Right renal cortex interstitium (tissue), 3 donors: ENCODE measurements around the gene UCHL3. TPM values are rescaled to one million over a fixed set of nuclear protein-coding genes. Genes with fewer than 3 reads are reported as not detected.

Source experiments
- DNase-seq, 3 donors: peaks; one replicate each; pipeline ENCODE4 v3.0.0-alpha.2; 2013; ENCODE audit warnings: low read depth in 3 of 3, low spot score in 2 of 3
- polyA plus RNA-seq, 3 donors: library from polyadenylated mRNA; unstranded; fragments of 120-200 nt; gene quantifications; one replicate each; pipeline ENCODE4 v1.2.1, GENCODE V29; 2013; ENCODE audit not compliant: insufficient read length in 3 of 3

The UCHL3 gene
- polyA plus RNA-seq, result 10 to 100 TPM; 37.1 to 41.8 (median 37.7) TPM

DNA sequence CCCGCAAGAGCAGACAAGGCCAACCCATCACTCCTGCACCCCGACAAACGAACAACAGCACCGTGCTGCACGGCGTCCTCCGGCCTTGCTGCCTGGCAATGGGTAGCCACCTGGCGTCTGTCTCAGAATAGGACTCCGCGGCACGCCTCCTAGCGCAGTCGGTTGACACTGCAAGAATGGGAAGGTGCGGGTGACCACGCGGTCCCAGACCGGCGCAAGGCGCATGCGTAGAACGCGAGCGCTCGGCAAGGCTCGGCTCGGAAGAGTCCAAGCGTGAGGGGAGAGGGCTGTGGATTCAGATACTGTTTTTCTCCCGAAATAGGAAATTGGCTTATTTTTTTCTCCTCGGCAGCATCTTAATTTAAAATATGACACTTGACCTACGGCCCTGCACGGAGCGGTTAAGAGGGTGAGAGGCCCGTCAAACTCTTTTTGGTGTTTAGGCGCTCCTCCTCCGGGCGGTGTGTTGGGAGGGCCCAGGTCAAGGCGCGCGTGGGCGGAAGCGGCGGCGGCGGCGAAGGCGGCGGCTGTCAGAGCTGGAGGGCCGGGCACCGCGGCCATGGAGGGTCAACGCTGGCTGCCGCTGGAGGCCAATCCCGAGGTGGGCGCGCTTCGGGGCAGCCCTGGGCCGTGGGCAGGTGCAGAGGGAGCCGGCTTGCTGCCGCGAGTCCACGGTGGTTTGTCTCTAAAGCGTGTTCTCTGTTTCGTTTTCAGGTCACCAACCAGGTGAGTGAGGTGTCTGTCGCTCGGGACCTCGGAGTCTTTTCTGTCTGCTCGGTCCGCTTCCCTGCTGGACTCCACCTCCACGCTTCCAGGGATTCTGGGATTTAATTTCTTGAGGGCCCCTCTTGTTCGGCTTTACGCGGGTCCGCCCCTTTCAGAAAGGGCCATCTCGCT lies at the start of gene UCHL3:
Gene UCHL3, plus strand, starts transcription at position 530 of the 897 bp plus-strand sequence. Its CDS starts 30 bp downstream, at position 560.
- DNase-seq, result peak; percentile 90 to 97 (median 95)

DNA sequence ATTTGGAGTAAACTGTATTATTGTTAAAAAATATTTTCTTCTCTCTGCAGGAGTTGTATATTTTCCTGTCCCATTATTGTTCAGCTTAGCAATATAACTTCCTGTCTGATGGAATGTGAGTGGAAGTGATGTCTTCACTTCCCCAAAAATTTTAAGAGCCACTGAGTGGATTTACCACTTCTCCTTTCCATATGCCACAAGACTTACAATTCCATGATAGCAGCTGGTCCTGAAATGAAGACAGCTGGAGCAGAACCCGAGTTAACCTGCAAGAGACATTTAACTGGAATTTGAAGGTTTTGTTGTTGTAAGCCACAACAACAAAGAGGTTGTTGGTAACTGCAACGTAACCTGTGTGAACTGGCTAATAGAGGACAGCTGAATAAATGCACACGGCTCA lies 44.3 kb upstream of the UCHL3 start:
- DNase-seq, result no peak

- DNase-seq, result no peak
Observed at GRCh38 chr13:75506018-75506417, 43.6 kb upstream of the UCHL3 start.

DNA sequence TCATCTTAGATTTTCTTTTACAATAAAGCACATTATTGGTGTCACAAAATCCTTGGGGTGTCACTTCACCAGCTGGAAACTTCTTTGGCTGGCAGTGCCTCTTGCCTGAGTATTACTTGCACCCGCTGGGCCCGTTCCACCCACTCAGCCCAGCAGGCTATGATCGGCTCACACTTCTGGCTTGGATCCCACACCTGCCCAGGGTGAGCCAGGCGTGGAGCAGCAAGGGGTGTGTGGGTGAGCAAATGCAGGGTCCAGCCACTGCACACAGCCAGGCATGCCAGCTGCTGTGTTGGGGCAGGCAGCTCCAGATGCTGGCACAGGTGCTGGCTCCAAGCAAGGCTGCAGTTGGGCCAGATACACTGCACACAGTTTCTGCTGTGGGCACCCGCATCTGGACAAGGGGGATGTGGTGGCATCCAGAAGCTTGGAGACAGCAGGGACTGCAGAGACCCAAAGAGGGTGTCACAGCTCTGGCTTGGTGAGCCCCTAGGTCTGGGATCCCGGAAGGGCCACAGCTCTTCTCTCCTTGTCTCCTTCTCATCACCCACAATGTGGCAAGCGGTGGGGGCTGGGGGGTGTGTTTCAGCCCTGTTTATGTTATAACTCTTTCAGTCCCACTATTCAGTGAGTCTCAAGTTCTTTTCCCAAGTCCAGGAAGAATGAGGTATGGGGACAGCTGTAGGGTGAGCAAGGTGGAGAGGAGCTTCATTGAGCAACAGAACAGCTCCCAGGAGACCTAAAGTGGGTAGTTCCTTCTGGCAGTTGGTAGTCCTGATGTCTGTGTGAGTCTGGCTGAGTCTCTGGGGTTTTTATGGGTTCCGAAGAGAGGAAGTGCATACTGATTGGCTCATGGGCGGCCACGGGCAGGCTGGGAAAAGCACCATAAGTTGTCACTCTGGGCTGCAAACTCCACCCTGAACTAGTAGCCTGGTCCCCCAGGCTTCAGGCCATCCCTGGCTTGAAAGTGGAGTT lies 42.3 kb upstream of the UCHL3 start:
- no peak for DNase-seq

- DNase-seq, result no peak
Observed at GRCh38 chr13:75508002-75508548, 41.5 kb upstream of the UCHL3 start.

- no peak for DNase-seq
Observed at GRCh38 chr13:75511051-75511625, 38.5 kb upstream of the UCHL3 start.

DNA sequence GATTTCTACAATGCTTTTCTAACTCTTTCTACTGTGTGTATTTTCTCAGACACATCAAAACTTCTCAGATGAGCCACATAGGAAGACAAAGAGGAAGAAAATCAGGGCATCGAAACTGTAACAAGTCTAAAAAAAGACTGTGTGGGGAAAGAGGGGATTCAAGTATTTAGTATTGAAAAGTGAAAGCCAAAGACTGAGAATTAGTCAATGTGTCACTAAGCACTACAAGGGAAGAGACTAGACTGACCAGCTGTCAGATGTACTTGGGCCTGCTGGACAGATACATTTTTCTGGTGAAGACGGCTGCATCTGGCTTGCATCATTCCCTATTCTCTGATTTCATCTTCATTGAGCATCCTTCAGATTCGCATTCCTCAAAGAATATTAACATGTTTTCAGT lies 37.3 kb upstream of the UCHL3 start:
- no peak for DNase-seq

GRCh38 chr13:75513271-75513670 lies 36.3 kb upstream of the UCHL3 start:
- DNase-seq, result no peak

GRCh38 chr13:75514080-75514995 lies 35.3 kb upstream of the UCHL3 start:
- no peak for DNase-seq

- no peak for DNase-seq
Observed at GRCh38 chr13:75518439-75519088, 31.0 kb upstream of the UCHL3 start.

- no peak for DNase-seq
Observed at GRCh38 chr13:75521956-75522355, 27.6 kb upstream of the UCHL3 start.

- no peak for DNase-seq
Observed at GRCh38 chr13:75530549-75530961, 19.0 kb upstream of the UCHL3 start.

- no peak for DNase-seq
Observed at GRCh38 chr13:75533861-75534260, 15.7 kb upstream of the UCHL3 start.

- DNase-seq, result peak; percentile 48 to 72 (median 65)
Observed at GRCh38 chr13:75537401-75538365, 11.9 kb upstream of the UCHL3 start, which contains the start of gene COMMD6. Gene COMMD6 (minus strand): TSS chr13:75537841. CDS start chr13:75537805, 36 bp downstream.

GRCh38 chr13:75541287-75541686 lies 8.3 kb upstream of the UCHL3 start:
- no peak for DNase-seq

- DNase-seq, result no peak
Observed at GRCh38 chr13:75541961-75542360, 7.6 kb upstream of the UCHL3 start.

GRCh38 chr13:75544681-75545330 lies 4.8 kb upstream of the UCHL3 start:
- DNase-seq, result no peak
